ENCODE results near the gene MAST3.

DNA sequence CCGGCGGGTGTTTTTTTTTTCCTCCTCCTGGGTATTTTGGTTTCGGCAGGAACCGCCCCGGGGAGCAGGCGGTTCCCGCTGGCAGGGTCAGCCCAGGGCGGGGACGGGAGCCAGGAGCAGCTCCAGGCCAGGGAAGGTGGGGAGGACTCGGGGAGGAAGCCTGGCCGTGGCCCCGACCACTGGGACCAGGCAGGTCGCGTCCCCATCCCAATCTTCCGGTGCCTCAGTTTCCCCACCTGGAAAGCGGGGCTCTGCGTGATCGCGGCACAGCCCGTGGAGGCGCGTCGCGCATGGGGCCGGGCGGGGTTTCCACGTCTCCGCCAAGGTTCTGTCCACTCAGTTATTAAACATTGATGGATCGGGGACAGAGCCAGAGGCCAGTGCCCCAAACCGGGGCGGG lies 45.7 kb upstream of the MAST3 start:
- TF ChIP-seq YY1 (IDR thresholded peaks at IDR 0.05; ENCODE audit: insufficient read depth, insufficient read length), result no peak
- no peak for TF ChIP-seq ZNF274 (IDR thresholded peaks at IDR 0.05; ENCODE audit: low read depth, low read length)
